Trophoblast cell (in vitro differentiated cells and primary cell): ENCODE results near the gene VPS37D.
A peak's percentile ranks its signal among the peaks of the same experiment; 100 is the strongest.

Experiments
- DNase-seq, 2 donors: peaks; one replicate each; pipeline ENCODE4 v3.0.0-alpha.2; 2016
- H2AFZ ChIP-seq: 2 replicates; pipeline ENCODE4 v1.6.1; 2013; ENCODE audit warnings: low read length, moderate library complexity, mild to moderate bottlenecking; ENCODE audit not compliant: insufficient read depth, poor library complexity
- H2AK5ac ChIP-seq: 2 replicates; pipeline ENCODE4 v1.6.1; 2013; ENCODE audit warnings: mild to moderate bottlenecking, low read length
- H2BK120ac ChIP-seq: 2 replicates; pipeline ENCODE4 v1.6.1; 2013; ENCODE audit warnings: low read length, mild to moderate bottlenecking, moderate library complexity; ENCODE audit not compliant: insufficient read depth, poor library complexity
- H2BK12ac ChIP-seq: 2 replicates; pipeline ENCODE4 v1.6.1; 2013; ENCODE audit warnings: mild to moderate bottlenecking, low read length, moderate library complexity
- H2BK5ac ChIP-seq: 2 replicates; pipeline ENCODE4 v1.6.1; 2013; ENCODE audit warnings: low read length, low read depth, moderate library complexity, mild to moderate bottlenecking; ENCODE audit not compliant: poor library complexity
- H3K14ac ChIP-seq: 2 replicates; pipeline ENCODE4 v1.6.1; 2013; ENCODE audit warnings: mild to moderate bottlenecking, low read length
- H3K18ac ChIP-seq: 2 replicates; pipeline ENCODE4 v1.6.1; 2013; ENCODE audit warnings: mild to moderate bottlenecking, low read length
- H3K23ac ChIP-seq: 2 replicates; pipeline ENCODE4 v1.6.1; 2013; ENCODE audit warnings: low read length
- H3K27ac ChIP-seq: 2 replicates; pipeline ENCODE4 v1.5.1; 2013; ENCODE audit warnings: low read depth, mild to moderate bottlenecking, inconsistent platforms, low read length, moderate library complexity
- H3K27me3 ChIP-seq: 2 replicates; pipeline ENCODE4 v1.6.1; 2013; ENCODE audit warnings: inconsistent platforms, mild to moderate bottlenecking, low read length, moderate library complexity; ENCODE audit not compliant: insufficient read depth
- H3K36me3 ChIP-seq, 2 experiments: 1 replicate in 1 of 2; 2 replicates in 1 of 2; pipeline ENCODE4 v1.6.1; 2013; ENCODE audit warnings: low read length in 2 of 2, mild to moderate bottlenecking in 2 of 2, moderate library complexity in 1 of 2; ENCODE audit not compliant: insufficient read depth in 2 of 2, control insufficient read depth in 1 of 2
- H3K4ac ChIP-seq: 2 replicates; pipeline ENCODE4 v1.6.1; 2013; ENCODE audit warnings: low read depth, mild to moderate bottlenecking, low read length, moderate library complexity
- H3K4me1 ChIP-seq, 2 experiments: 1 replicate in 1 of 2; 2 replicates in 1 of 2; pipeline ENCODE4 v1.6.1; 2013; ENCODE audit warnings: low read length in 2 of 2, mild to moderate bottlenecking in 2 of 2, moderate library complexity in 1 of 2; ENCODE audit not compliant: insufficient read depth in 2 of 2, control insufficient read depth in 1 of 2
- H3K4me2 ChIP-seq: 2 replicates; pipeline ENCODE4 v1.6.1; 2013; ENCODE audit warnings: inconsistent platforms, mild to moderate bottlenecking, low read length, moderate library complexity
- H3K4me3 ChIP-seq: 2 replicates; pipeline ENCODE4 v1.5.1; 2013; ENCODE audit warnings: mild to moderate bottlenecking, low read depth, low read length, inconsistent platforms
- H3K79me1 ChIP-seq: one replicate; pipeline ENCODE4 v1.6.1; 2013; ENCODE audit warnings: low read length
- H3K79me2 ChIP-seq: 2 replicates; pipeline ENCODE4 v1.6.1; 2013; ENCODE audit warnings: low read length, mild to moderate bottlenecking; ENCODE audit not compliant: control insufficient read depth, insufficient read depth, poor library complexity
- H3K9ac ChIP-seq: 2 replicates; pipeline ENCODE4 v1.6.1; 2013; ENCODE audit warnings: mild to moderate bottlenecking, low read length
- H3K9me3 ChIP-seq: 2 replicates; pipeline ENCODE4 v1.6.1; 2013; ENCODE audit warnings: low read depth, mild to moderate bottlenecking, control low read depth, inconsistent platforms, low read length; ENCODE audit not compliant: insufficient read depth
- H4K12ac ChIP-seq: 2 replicates; pipeline ENCODE4 v1.6.1; 2013; ENCODE audit warnings: low read depth, mild to moderate bottlenecking, low read length, moderate library complexity
- H4K8ac ChIP-seq: 2 replicates; pipeline ENCODE4 v1.6.1; 2013; ENCODE audit warnings: low read depth, mild to moderate bottlenecking, low read length, moderate library complexity
- H4K91ac ChIP-seq: one replicate; pipeline ENCODE4 v1.6.1; 2013; ENCODE audit warnings: low read depth, mild to moderate bottlenecking, low read length, moderate library complexity
- WGBS: extraction: QIAGEN DNeasy Blood & Tissue Kit; methylation state at CpG from one replicate; pipeline ENCODE4 v1.1.7; 2013; ENCODE audit warnings: missing lambda C conversion rate; ENCODE audit not compliant: insufficient read length, insufficient coverage; ENCODE audit errors: extremely low coverage; 5-methylcytosine and 5-hydroxymethylcytosine counted together

VPS37D gene

DNA sequence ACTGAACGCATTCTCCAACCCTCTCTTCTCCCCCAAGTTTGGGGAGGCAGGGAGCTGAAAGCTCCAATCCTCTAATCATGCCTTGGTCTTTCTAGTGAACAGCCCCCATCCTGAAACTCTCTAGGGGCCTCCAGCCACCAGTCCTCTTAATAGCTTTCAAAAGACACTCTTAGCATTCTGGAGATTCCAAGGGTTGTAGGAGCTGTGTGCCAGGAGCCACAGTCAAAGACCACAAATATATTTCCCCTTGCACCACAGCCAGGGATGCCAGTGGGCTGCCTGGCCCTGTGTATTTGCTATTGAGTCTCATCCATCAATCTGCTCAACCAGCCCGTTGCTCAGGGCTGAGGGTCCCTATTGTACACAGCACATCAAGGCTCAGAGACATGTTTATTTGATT, 24.8 kb upstream of the VPS37D start:
- H3K4me2 ChIP-seq = no peak overlapping the region
- no peaks in the 10 kb centered on the region for H3K36me3 ChIP-seq
- no peak overlapping the region for H4K8ac ChIP-seq
- DNase-seq = no peak
- H2BK12ac ChIP-seq = no peak overlapping the region
- H2AK5ac ChIP-seq = no peak overlapping the region
- no peak overlapping the region for H3K18ac ChIP-seq
- no peaks in the 10 kb centered on the region for H3K79me2 ChIP-seq
- H2BK5ac ChIP-seq = no peak overlapping the region
- H2AFZ ChIP-seq = no peak overlapping the region
- H2BK120ac ChIP-seq = no peak overlapping the region
- no peak overlapping the region for H3K27ac ChIP-seq
- no peak overlapping the region for H4K12ac ChIP-seq
- H3K14ac ChIP-seq = no peak overlapping the region
- H3K4ac ChIP-seq = no peak overlapping the region
- no peak overlapping the region for H4K91ac ChIP-seq
- no CpG with 5 or more reads among the region's 2 CpGs for WGBS
- peaks cover 13% of the 10 kb centered on the region for H3K27me3 ChIP-seq
- no peak overlapping the region for H3K4me3 ChIP-seq
- H3K4me1 ChIP-seq = peaks cover 0 to under 1% of the 10 kb centered on the region in 2 experiments
- no peak overlapping the region for H3K9ac ChIP-seq
- H3K79me1 ChIP-seq = no peaks in the 10 kb centered on the region
- H3K23ac ChIP-seq = no peak overlapping the region
- peaks cover 6% of the 10 kb centered on the region for H3K9me3 ChIP-seq

DNA sequence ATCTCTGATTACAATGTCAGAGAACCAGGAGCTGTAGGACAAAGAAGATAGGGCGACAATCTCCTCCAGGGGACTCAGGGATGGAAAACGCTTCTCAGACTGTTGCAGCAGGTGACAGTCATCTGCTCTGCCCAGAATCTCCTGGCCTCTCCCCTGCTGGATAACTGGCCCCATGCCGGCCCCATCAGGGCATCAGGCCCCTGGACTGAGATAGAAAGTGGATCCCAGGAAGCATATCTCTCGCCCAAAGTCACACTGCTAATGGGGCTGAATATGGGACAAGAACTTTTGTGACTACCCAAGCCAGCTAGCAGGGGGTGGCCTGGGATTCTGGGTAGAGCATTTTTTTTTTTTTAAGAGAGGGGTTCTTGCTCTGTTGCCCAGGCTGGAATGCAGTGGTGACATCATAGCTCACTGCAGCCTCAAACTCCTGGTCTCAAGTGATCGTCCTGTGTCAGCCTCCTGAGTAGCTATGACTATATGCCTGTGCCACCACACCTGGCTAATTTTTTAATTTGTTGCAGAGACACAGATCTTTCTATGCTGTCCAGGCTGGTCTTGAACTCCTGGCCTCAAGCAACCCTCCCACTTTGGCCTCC, 22.8 kb upstream of the VPS37D start:
- H3K27me3 ChIP-seq = peaks cover 30% of the 10 kb centered on the region
- H2AK5ac ChIP-seq = no peak overlapping the region
- no peak overlapping the region for H3K18ac ChIP-seq
- no peak overlapping the region for H3K23ac ChIP-seq
- DNase-seq = no peak
- no peaks in the 10 kb centered on the region for H3K36me3 ChIP-seq
- H3K27ac ChIP-seq = no peak overlapping the region
- no peak overlapping the region for H3K4ac ChIP-seq
- H2BK120ac ChIP-seq = no peak overlapping the region
- no peak overlapping the region for H2BK5ac ChIP-seq
- no peak overlapping the region for H4K91ac ChIP-seq
- H4K12ac ChIP-seq = no peak overlapping the region
- no CpG with 5 or more reads among the region's 5 CpGs for WGBS
- no peak overlapping the region for H3K4me2 ChIP-seq
- no peak overlapping the region for H3K4me3 ChIP-seq
- H3K79me2 ChIP-seq = no peaks in the 10 kb centered on the region
- H2AFZ ChIP-seq = no peak overlapping the region
- H2BK12ac ChIP-seq = no peak overlapping the region
- H3K14ac ChIP-seq = no peak overlapping the region
- peaks cover 0 to 4% of the 10 kb centered on the region in 2 experiments for H3K4me1 ChIP-seq
- H3K9ac ChIP-seq = no peak overlapping the region
- H4K8ac ChIP-seq = no peak overlapping the region
- peaks cover 6% of the 10 kb centered on the region for H3K9me3 ChIP-seq
- H3K79me1 ChIP-seq = no peaks in the 10 kb centered on the region

DNA sequence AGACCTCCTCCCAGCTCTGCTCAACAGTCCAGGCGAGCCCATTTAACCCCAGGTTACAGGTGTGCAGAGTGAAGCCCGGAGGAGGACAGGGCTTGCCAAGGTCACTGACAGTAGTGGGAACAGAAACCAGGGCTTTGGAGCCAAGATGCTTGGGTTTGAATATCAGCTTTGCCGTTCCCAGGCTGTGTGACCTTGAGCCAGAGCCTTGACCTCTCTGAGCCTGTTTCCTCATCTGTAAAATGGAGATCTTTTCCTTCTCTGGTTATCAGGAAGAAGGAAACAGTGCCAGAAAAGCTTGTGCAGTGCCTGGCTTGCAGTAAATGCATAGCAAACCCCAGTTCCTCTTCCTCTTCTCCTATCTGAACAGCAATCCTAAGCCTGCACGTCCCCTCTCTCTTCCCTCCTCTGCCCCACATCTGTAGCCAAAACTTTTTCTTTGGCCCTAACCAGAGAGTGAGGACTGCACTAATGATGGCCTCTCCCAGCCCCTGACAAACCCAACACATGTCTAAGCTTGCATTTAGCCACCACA, 21.9 kb upstream of the VPS37D start:
- Histone ChIP-seq H3K27me3 (peaks cover 30% of the 10 kb centered on the region), H3K4me2 (no peak overlapping the region), H2BK120ac (no peak overlapping the region), H3K27ac (no peak overlapping the region), H3K9ac (no peak overlapping the region), H2BK5ac (no peak overlapping the region), H3K79me1 (no peaks in the 10 kb centered on the region), H3K79me2 (no peaks in the 10 kb centered on the region), H2AK5ac (no peak overlapping the region), H3K9me3 (peaks cover 6% of the 10 kb centered on the region), H3K14ac (no peak overlapping the region), H4K12ac (no peak overlapping the region), H2AFZ (no peak overlapping the region), H2BK12ac (no peak overlapping the region), H3K36me3 (no peaks in the 10 kb centered on the region), H3K4me3 (no peak overlapping the region), H3K18ac (no peak overlapping the region), H4K91ac (no peak overlapping the region), H3K4ac (no peak overlapping the region), H3K23ac (no peak overlapping the region), H4K8ac (no peak overlapping the region), H3K4me1 (peaks cover 0 to 4% of the 10 kb centered on the region in 2 experiments)
- WGBS = no CpG with 5 or more reads among the region's 4 CpGs
- DNase-seq = no peak

DNA sequence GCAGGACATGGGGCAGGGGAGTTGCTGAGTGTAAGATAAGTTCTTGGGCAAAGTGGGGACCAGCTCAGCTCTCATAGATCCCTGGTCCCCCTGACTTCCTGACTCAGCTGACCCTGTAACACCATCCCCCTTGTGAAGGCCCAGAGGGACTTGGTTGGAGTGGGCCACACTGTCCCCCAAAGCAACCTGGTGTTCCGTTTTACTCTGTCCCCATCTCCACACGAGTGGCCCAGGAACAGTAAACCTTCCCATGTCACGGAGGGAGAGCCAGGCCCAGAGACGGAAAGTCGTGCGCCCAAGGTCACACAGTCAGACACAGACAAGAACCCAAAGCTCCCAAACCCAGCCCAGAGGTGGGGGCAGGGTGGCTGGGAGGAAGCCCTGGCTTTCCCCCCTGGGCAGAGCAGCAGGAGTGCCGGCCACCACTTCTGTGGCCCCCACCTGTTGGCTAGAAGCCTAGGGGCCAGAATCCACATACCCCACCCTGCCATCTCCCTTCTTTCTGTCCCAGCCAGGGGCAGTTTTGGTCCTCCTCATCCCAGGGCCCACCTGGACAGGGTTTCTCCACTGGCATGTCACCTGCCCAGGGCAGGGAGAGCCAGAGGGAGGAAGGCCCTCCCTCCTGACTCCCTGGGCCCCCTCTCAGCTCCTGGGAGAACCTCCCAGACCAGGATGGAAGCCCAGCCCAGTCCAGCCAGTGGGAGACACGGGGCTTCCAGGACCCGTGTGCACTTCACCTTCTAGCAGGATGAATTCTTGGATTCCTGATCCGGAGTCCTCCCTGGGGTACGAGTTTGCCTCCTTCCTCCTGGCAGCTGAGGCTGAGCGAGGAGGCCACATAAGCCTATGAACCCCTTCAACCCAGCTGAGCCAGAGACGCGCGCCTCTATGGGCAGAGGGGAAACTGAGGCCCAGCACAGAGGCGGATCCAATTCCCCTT, 20.6 kb upstream of the VPS37D start:
- Histone ChIP-seq H3K18ac (no peak overlapping the region), H4K8ac (no peak overlapping the region), H2BK5ac (no peak overlapping the region), H3K36me3 (no peaks in the 10 kb centered on the region), H3K4me1 (peaks cover 0 to 4% of the 10 kb centered on the region in 2 experiments), H3K4ac (no peak overlapping the region), H4K91ac (no peak overlapping the region), H2BK120ac (no peak overlapping the region), H3K27ac (no peak overlapping the region), H3K79me2 (no peaks in the 10 kb centered on the region), H3K4me2 (no peak overlapping the region), H3K9me3 (peaks cover 4% of the 10 kb centered on the region), H2BK12ac (no peak overlapping the region), H3K9ac (no peak overlapping the region), H3K4me3 (no peak overlapping the region), H3K79me1 (no peaks in the 10 kb centered on the region), H2AK5ac (no peak overlapping the region), H2AFZ (peak overlapping the region; percentile 40), H3K14ac (no peak overlapping the region), H3K27me3 (peaks cover 30% of the 10 kb centered on the region), H4K12ac (no peak overlapping the region), H3K23ac (no peak overlapping the region)
- WGBS = no CpG with 5 or more reads among the region's 16 CpGs
- no peak for DNase-seq
